ENCODE data around the gene RND2. TPM values are rescaled to one million over a fixed set of nuclear protein-coding genes. Genes with fewer than 3 reads are reported as not detected.
"Not testable (repeated sequence)": the region's sequence is repeated elsewhere in the genome, so short reads cannot be mapped to it uniquely, and the experiment has no call there.

The RND2 gene, protein sequence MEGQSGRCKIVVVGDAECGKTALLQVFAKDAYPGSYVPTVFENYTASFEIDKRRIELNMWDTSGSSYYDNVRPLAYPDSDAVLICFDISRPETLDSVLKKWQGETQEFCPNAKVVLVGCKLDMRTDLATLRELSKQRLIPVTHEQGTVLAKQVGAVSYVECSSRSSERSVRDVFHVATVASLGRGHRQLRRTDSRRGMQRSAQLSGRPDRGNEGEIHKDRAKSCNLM
- 28.0 TPM for polyA plus RNA-seq (2013, experiment 1 of 2)
- 30.6 TPM for polyA plus RNA-seq (2013, experiment 2 of 2)

DNA sequence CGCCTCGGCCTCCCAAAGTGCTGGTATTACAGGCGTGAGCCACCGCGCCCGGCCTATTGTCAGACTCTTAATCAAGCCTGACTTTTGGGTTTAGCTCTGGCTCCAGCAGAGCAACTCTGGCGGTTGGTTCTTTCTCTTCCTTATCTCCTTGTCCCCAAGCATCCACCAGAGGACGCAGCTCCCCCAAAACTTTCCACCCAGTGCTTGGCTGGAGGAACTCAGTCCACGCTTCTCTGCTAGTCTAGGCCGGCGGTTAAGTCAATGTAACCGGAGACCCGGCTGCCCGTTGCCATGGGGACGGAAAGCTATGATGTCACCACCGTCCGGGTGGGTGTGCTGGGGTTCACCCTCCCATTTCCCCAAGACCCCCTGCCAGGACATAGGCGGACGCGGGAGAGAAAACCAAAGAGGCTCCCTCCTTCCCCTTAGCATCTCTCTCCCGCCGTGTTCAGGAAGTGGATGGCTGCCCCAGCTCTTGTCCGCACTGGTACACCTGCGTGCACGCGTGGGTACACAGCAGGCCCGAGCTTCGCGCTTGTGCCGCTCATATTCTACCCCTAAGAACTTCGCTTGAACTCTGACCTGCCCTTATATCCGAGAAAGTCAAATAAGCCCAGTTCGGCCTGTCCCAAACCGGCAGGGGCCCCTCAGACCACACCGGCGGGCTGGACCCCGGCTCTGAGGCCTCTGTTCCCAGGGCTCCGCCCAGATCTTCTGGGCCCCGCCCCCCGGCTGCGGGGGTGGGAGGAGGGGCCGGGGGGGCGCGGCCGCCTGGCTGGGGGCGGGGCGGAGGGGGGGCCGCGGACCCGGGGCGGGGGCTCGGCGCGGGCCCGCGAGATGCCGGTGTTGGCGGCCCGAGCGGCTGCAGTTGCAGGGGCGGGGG, at the start of gene RND2:
RND2 (plus strand) TSS at position 825 of the 883 bp plus-strand sequence. CDS start 117 bp downstream, outside the sequence.
- WGBS: under 1% methylated on average over 53 of the region's 61 CpGs
- H3K4me3 ChIP-seq (ENCODE audit: low read length): peak within 1 kb of the TSS; percentile 84
- peak within 1 kb of the TSS; percentile 76 for H3K9ac ChIP-seq (ENCODE audit: low read depth, low read length)
- no peaks in the 10 kb centered on the region for H3K27me3 ChIP-seq (ENCODE audit: insufficient read depth, low read length)
- H3K9me3 ChIP-seq (ENCODE audit: insufficient read depth, low read depth, low read length): no peaks in the 10 kb centered on the region
- H3K27ac ChIP-seq (ENCODE audit: low read depth, low read length): peak within 1 kb of the TSS; percentile 89; the same call in 1 of the 2 replicates
- peaks cover 15% of the 10 kb centered on the region for H3K36me3 ChIP-seq (ENCODE audit: insufficient read depth, low read length)
- peaks cover 28% of the 10 kb centered on the region for H3K4me1 ChIP-seq (ENCODE audit: insufficient read depth, low read length)

DNA sequence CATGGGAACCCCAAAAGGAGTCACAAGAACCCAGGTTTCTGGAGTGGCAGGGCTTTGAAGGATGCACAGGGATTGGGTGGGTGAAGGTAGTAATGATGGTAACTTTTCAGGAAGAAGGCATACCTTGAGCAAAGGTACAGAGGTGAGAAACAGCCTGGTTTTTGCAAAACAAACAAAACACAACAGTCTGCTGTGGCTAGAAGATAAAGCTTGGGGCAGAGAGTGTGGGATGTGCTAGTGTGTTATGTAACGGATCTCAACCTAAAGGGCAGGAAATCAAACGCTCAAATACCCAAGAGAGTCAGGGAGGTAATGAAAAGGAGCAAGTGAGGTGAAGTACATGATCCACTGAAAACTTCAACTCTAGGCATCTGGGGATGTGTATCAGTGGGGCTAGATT, 49.8 kb upstream of the RND2 start:
- no peak overlapping the region for H3K4me3 ChIP-seq (ENCODE audit: low read length)
- no peaks in the 10 kb centered on the region for H3K9me3 ChIP-seq (ENCODE audit: insufficient read depth, low read depth, low read length)
- peaks cover 3% of the 10 kb centered on the region; the same call in 1 of the 2 replicates for H3K4me1 ChIP-seq (ENCODE audit: insufficient read depth, low read length)
- 90% methylated on average over 2 of the region's 2 CpGs for WGBS
- no peaks in the 10 kb centered on the region for H3K27me3 ChIP-seq (ENCODE audit: insufficient read depth, low read length)
- no peak overlapping the region for H3K27ac ChIP-seq (ENCODE audit: low read depth, low read length)
- H3K36me3 ChIP-seq (ENCODE audit: insufficient read depth, low read length): no peaks in the 10 kb centered on the region
- no peak overlapping the region for H3K9ac ChIP-seq (ENCODE audit: low read depth, low read length)

DNA sequence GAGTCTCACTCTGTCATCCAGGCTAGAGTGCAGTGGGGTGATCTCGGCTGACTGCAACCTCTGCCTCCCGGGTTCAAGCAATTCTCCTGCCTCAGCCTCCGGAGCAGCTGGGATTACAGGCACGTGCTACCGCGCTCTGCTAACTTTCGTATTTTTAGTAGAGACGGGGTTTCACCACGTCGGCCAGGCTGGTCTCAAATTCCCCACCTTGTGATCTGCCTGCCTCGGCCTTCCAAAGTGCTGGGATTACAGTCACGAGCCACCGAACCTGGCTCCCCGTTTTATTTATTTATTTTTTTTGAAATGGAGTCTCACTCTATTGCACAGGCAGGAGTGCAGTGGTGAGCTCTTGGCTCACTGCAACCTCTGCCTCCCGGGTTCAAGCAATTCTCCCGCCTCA, 49.3 kb upstream of the RND2 start:
- not testable (repeated sequence) for H3K9me3 ChIP-seq (ENCODE audit: insufficient read depth, low read depth, low read length); H3K4me1 ChIP-seq (ENCODE audit: insufficient read depth, low read length); H3K27me3 ChIP-seq (ENCODE audit: insufficient read depth, low read length); H3K4me3 ChIP-seq (ENCODE audit: low read length); H3K27ac ChIP-seq (ENCODE audit: low read depth, low read length); H3K36me3 ChIP-seq (ENCODE audit: insufficient read depth, low read length); H3K9ac ChIP-seq (ENCODE audit: low read depth, low read length)
- 92% methylated on average over 16 of the region's 16 CpGs for WGBS

DNA sequence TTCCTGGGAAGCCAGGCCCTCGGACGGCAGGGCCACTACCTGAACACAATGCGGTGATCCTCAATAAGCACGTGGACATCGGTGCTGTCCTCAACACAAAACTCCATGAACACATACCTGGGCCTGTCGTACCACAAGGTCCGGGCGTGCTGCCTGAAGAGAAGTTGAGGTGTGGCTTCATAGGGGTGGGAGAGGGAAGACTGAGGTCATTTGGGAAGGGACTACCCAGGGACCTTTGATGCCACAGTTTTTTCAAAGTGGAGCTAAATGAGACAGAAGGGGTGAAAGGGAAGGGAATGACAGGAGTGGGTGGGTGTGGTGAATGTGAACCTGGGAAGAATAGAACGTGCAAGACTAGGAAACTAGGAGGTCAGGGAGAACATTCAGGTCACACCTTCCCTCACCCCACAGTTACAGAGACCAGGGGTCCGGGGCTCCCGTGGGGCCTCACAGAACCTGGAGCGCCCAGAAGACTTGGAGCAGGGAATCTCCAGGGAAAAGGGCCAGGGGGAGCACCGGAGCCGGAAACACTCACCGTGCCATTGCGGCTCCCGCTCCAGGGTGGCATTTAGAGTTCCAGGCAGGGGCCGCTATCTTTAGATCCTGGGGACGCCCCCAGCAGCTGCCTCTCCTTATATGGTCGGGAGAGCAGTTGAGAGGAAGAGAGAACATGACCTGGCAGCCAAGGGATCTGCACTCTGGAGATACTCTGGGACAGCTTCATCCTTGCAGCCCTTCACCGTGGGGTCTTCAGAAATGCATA, 45.3 kb upstream of the RND2 start, which contains the start of gene PTGES3L:
PTGES3L (minus strand) TSS at position 570 of the 763 bp plus-strand sequence; CDS start at position 543, 27 bp downstream.
- H3K27ac ChIP-seq (ENCODE audit: low read depth, low read length): peak within 1 kb of the TSS; percentile 93
- 33% methylated on average over 21 of the region's 21 CpGs for WGBS

GRCh38 chr17:42980274-42980765, 44.7 kb upstream of the RND2 start, which contains the start of gene RUNDC1:
RUNDC1 (plus strand) TSS chr17:42980565; CDS start chr17:42980577, 12 bp downstream.
- Histone ChIP-seq H3K4me1 (ENCODE audit: insufficient read depth, low read length) (peaks cover 3% of the 10 kb centered on the region; the same call in 1 of the 2 replicates), H3K36me3 (ENCODE audit: insufficient read depth, low read length) (peaks cover 8% of the 10 kb centered on the region), H3K9ac (ENCODE audit: low read depth, low read length) (peak within 1 kb of the TSS; percentile 72), H3K9me3 (ENCODE audit: insufficient read depth, low read depth, low read length) (no peaks in the 10 kb centered on the region), H3K4me3 (ENCODE audit: low read length) (peak within 1 kb of the TSS; percentile 76), H3K27me3 (ENCODE audit: insufficient read depth, low read length) (no peaks in the 10 kb centered on the region), H3K27ac (ENCODE audit: low read depth, low read length) (peak within 1 kb of the TSS; percentile 93)
- under 1% methylated on average over 39 of the region's 39 CpGs for WGBS

More for the DNA sequence above, 45.3 kb upstream of the RND2 start, which contains the start of gene PTGES3L:
- Histone ChIP-seq H3K27me3 (ENCODE audit: insufficient read depth, low read length) (no peaks in the 10 kb centered on the region), H3K36me3 (ENCODE audit: insufficient read depth, low read length) (peaks cover 4% of the 10 kb centered on the region; the same call in 1 of the 2 replicates), H3K9ac (ENCODE audit: low read depth, low read length) (peak within 1 kb of the TSS; percentile 72), H3K9me3 (ENCODE audit: insufficient read depth, low read depth, low read length) (no peaks in the 10 kb centered on the region), H3K4me1 (ENCODE audit: insufficient read depth, low read length) (peaks cover 3% of the 10 kb centered on the region; the same call in 1 of the 2 replicates), H3K4me3 (ENCODE audit: low read length) (peak within 1 kb of the TSS; percentile 76)

DNA sequence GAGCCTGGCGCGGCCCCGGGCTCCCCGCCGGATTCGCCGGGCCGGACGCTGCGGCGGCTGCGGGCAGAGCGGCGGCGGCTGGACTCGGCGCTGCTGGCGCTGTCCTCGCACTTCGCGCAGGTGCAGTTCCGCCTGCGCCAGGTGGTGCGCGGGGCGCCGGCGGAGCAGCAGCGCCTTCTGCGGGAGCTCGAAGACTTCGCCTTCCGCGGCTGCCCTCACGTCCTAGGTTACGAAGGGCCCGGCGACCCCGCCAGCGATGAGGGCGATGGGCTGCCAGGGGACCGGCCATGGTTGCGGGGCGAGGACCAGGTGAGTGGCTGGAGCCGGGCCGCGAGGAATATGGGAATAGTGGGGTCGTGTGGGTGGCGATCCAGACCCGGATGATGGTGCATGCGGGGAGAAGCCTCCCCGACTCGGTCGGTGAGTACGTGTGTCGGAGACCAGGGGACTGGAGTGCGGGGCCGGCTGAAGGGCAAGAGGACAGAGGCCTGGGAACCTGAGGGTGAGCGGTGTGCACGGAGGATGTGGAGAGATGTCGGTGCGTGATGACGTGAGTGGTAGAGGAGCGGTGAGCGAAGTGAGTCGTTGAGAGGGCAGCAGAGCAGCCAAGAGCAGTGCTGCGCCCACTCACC, 44.1 kb upstream of the RND2 start:
- Histone ChIP-seq H3K27me3 (ENCODE audit: insufficient read depth, low read length) (no peaks in the 10 kb centered on the region), H3K9ac (ENCODE audit: low read depth, low read length) (peak overlapping the region; percentile 72)

GRCh38 chr17:42982266-42982665, 42.8 kb upstream of the RND2 start:
- H3K9me3 ChIP-seq (ENCODE audit: insufficient read depth, low read depth, low read length): no peaks in the 10 kb centered on the region
- no peaks in the 10 kb centered on the region for H3K27me3 ChIP-seq (ENCODE audit: insufficient read depth, low read length)
- H3K9ac ChIP-seq (ENCODE audit: low read depth, low read length): no peak overlapping the region
- peaks cover 3% of the 10 kb centered on the region; the same call in 1 of the 2 replicates for H3K4me1 ChIP-seq (ENCODE audit: insufficient read depth, low read length)
- H3K27ac ChIP-seq (ENCODE audit: low read depth, low read length): no peak overlapping the region
- peaks cover 25% of the 10 kb centered on the region for H3K36me3 ChIP-seq (ENCODE audit: insufficient read depth, low read length)
- H3K4me3 ChIP-seq (ENCODE audit: low read length): 0 out of 2 replicates have a peak overlapping the region, but pooled peaks have one; percentile 1

More for the DNA sequence above, 44.1 kb upstream of the RND2 start:
- H3K36me3 ChIP-seq (ENCODE audit: insufficient read depth, low read length): peaks cover 14% of the 10 kb centered on the region
- peaks cover 3% of the 10 kb centered on the region; the same call in 1 of the 2 replicates for H3K4me1 ChIP-seq (ENCODE audit: insufficient read depth, low read length)
- H3K27ac ChIP-seq (ENCODE audit: low read depth, low read length): peak overlapping the region; percentile 93
- WGBS: under 1% methylated on average over 66 of the region's 67 CpGs
- no peaks in the 10 kb centered on the region for H3K9me3 ChIP-seq (ENCODE audit: insufficient read depth, low read depth, low read length)
- H3K4me3 ChIP-seq (ENCODE audit: low read length): peak overlapping the region; percentile 76

- no peak overlapping the region for H3K9ac ChIP-seq (ENCODE audit: low read depth, low read length)
- H3K36me3 ChIP-seq (ENCODE audit: insufficient read depth, low read length): peaks cover 55% of the 10 kb centered on the region
- H3K27ac ChIP-seq (ENCODE audit: low read depth, low read length): no peak overlapping the region
- no peaks in the 10 kb centered on the region for H3K27me3 ChIP-seq (ENCODE audit: insufficient read depth, low read length)
- H3K4me1 ChIP-seq (ENCODE audit: insufficient read depth, low read length): no peaks in the 10 kb centered on the region
- H3K4me3 ChIP-seq (ENCODE audit: low read length): no peak overlapping the region
- no peaks in the 10 kb centered on the region for H3K9me3 ChIP-seq (ENCODE audit: insufficient read depth, low read depth, low read length)
- WGBS: no CpG with 5 or more reads among the region's 1 CpG
Observed at GRCh38 chr17:42985225-42985624, 39.8 kb upstream of the RND2 start.

DNA sequence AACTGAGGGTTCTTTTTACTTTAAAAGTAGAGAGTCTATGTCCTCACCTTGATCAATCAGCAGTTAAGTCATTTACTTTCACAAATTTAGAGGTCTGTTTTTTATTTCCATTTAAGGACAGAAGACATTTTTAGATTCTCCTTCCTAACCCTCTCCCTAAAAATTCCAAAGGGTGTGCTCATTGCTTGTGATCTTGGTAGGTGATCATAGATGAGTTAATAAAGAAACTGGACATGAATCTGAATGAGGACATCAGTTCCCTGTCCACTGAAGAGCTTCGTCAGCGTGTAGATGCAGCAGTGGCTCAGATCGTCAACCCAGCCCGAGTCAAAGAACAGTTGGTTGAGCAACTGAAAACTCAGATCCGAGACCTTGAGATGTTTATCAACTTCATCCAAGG, 35.9 kb upstream of the RND2 start:
- H3K36me3 ChIP-seq (ENCODE audit: insufficient read depth, low read length): peaks cover 79% of the 10 kb centered on the region

More for the DNA sequence above, 35.9 kb upstream of the RND2 start:
- Histone ChIP-seq H3K27ac (ENCODE audit: low read depth, low read length) (no peak overlapping the region), H3K9me3 (ENCODE audit: insufficient read depth, low read depth, low read length) (no peaks in the 10 kb centered on the region), H3K4me1 (ENCODE audit: insufficient read depth, low read length) (no peaks in the 10 kb centered on the region), H3K4me3 (ENCODE audit: low read length) (no peak overlapping the region), H3K9ac (ENCODE audit: low read depth, low read length) (no peak overlapping the region), H3K27me3 (ENCODE audit: insufficient read depth, low read length) (no peaks in the 10 kb centered on the region)
- 94% methylated on average over 5 of the region's 5 CpGs for WGBS

Measured in HUES64 (cell line).